ENCODE data around the gene EPB41L4A.
"Not testable (repeated sequence)": the region's sequence is repeated elsewhere in the genome, so short reads cannot be mapped to it uniquely, and the experiment has no call there.

EPB41L4A gene

DNA sequence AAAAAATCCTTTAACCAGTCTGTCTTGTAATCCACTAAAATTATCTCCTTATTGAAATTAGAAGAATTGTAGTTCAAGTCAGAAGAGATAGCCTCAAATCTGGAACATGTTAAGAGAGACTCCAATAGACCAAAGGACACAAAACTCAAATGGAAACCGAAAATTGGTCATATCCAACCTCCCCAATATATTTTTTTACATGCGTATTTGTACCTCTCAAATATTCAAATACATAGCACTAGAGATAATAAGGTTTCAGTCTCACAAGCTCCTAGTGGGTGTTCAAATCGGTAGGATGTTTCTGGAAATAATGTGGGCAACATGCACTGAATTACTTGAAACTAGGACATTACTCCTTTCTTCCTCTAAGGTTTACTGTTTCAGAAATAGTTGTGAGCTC, 33.5 kb downstream of the EPB41L4A start:
- Mint-ChIP-seq H3K9me3 (no peaks in the 10 kb centered on the region), H3K27ac (no peak overlapping the region), H3K4me1 (ENCODE audit: low read depth) (no peaks in the 10 kb centered on the region), H3K36me3 (ENCODE audit: low read depth) (no peaks in the 10 kb centered on the region), H3K4me3 (no peak overlapping the region), H3K27me3 (peaks cover 10% of the 10 kb centered on the region)
- no peak for DNase-seq

DNA sequence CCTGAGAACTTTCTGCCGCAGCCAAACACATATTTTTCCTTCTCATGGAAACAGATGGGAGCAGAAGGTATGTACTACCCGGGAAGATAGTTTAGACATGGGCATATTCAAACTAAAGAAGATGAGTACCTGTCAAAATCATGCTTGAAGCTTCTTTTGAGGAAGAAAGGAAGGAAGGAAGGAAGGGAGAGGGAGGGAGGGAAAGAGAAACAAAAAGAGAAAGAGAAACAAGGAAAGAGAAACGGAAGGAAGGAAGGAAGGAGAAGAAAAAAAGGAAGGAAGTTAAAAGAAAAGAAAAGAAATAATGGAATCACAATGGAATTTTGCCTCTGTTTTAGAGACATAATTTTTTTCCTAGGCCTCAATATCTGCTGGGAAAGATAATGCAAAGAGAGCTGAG, 34.6 kb downstream of the EPB41L4A start:
- H3K27ac Mint-ChIP-seq = no peak overlapping the region
- no peaks in the 10 kb centered on the region for H3K4me1 Mint-ChIP-seq (ENCODE audit: low read depth)
- peaks cover 4% of the 10 kb centered on the region for H3K27me3 Mint-ChIP-seq
- H3K9me3 Mint-ChIP-seq = no peaks in the 10 kb centered on the region
- DNase-seq = no peak
- no peak overlapping the region for H3K4me3 Mint-ChIP-seq
- no peaks in the 10 kb centered on the region for H3K36me3 Mint-ChIP-seq (ENCODE audit: low read depth)

DNA sequence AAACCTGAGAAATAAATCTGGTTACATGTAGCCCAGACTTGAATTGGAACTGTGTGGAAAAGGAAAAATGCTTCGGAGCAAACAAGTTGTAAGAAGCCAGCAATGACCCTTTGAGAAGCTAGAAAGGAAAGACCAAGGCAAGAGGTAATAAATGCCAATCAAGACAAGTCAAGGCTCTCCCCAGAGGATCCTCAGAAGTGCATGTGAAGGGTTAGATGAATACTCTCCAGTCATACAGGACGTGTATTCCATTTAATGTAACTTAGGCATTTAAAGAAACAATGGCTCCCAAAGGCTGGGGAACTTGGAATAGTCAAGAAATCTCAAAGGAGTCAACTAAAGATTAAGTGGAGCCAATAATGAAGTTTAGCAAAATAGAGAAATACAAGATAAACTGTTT, 36.2 kb downstream of the EPB41L4A start:
- Mint-ChIP-seq H3K36me3 (ENCODE audit: low read depth) (no peaks in the 10 kb centered on the region), H3K4me3 (no peak overlapping the region), H3K4me1 (ENCODE audit: low read depth) (no peaks in the 10 kb centered on the region), H3K27me3 (peaks cover 3% of the 10 kb centered on the region), H3K9me3 (no peaks in the 10 kb centered on the region), H3K27ac (no peak overlapping the region)
- DNase-seq = no peak

DNA sequence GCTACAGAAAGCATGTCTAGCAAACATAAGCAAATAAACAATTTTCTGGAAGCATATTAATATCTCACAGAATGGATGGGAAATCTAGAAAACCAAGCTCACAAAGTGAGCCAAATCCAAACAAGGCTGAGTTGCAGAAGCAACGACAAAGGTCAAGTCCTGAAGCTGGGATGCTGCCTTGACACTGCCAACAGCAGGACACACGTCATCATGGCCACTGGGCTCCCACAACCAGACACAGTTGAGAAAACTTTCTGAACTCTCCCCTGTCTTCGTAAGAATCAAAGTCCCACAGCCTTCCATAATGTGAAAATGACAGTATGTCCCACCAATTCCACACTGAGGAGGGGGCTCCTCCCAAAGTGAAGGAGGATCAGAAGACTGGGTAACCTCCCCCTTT, 37.6 kb downstream of the EPB41L4A start:
- Mint-ChIP-seq H3K4me3 (no peak overlapping the region), H3K27me3 (peaks cover 8% of the 10 kb centered on the region), H3K9me3 (no peaks in the 10 kb centered on the region), H3K4me1 (ENCODE audit: low read depth) (no peaks in the 10 kb centered on the region), H3K27ac (no peak overlapping the region), H3K36me3 (ENCODE audit: low read depth) (no peaks in the 10 kb centered on the region)
- DNase-seq = no peak

DNA sequence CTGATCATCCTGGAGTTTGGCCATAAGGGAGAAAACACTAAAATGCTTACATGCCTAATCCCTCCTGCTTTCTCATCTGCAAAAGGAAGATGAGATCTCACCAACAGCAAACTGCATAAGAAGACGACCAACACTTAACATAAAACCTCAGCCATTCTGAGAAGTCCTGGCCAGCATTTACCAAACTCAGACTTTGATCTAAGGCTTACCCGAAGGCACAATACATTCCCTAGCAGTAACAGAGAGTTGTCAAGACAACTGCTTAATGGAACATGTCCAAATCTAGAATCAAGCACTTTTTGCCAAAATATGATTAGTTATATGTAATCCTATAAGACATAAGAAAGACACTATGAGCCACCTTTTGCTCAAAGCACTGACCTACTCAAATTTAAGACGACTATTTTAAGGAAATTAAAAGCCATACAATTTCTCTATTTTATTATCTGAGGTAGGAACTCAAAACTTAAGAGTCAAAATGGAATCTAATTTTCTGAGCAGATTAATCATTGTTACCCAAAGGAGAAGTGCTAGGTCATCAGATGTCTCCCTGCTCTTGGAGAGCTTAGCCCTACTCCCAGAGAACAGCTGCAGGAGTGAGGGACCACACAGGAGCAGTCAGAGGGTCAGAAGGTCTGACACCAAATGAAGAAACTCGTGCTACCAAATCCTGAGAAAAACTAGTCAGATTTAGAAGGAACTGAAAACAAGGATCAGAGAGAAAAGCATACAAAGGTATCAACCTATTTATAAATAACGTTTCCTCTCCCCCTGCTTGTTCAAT, 39.3 kb downstream of the EPB41L4A start:
- no peaks in the 10 kb centered on the region for H3K9me3 Mint-ChIP-seq
- no peak overlapping the region for H3K27ac Mint-ChIP-seq
- DNase-seq = no peak
- no peaks in the 10 kb centered on the region for H3K36me3 Mint-ChIP-seq (ENCODE audit: low read depth)
- no peaks in the 10 kb centered on the region for H3K4me1 Mint-ChIP-seq (ENCODE audit: low read depth)
- H3K27me3 Mint-ChIP-seq = peaks cover 8% of the 10 kb centered on the region
- no peak overlapping the region for H3K4me3 Mint-ChIP-seq

DNA sequence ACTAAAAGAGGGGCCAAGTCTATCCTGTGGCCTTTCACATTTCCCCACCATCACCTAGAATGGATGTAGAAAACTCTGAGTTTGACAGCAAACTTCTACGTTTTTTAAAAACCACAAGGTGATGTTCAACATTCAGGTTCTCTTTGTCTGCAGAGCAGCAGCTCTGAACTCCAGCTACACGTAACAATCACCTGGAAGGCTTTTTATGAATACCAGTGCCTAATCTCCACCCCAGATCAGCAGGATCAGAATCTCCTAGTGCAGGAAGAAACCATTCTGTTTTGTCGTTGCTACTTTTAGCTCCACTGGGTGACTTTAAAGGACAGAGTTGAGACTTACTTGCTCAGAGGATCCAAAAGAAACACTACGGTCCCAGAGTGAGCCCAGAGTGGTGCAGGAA, 44.3 kb downstream of the EPB41L4A start:
- H3K27ac Mint-ChIP-seq = no peak overlapping the region
- no peaks in the 10 kb centered on the region for H3K9me3 Mint-ChIP-seq
- H3K36me3 Mint-ChIP-seq (ENCODE audit: low read depth) = no peaks in the 10 kb centered on the region
- H3K4me3 Mint-ChIP-seq = no peak overlapping the region
- no peak for DNase-seq
- peaks cover 22% of the 10 kb centered on the region for H3K27me3 Mint-ChIP-seq
- H3K4me1 Mint-ChIP-seq (ENCODE audit: low read depth) = no peaks in the 10 kb centered on the region

DNA sequence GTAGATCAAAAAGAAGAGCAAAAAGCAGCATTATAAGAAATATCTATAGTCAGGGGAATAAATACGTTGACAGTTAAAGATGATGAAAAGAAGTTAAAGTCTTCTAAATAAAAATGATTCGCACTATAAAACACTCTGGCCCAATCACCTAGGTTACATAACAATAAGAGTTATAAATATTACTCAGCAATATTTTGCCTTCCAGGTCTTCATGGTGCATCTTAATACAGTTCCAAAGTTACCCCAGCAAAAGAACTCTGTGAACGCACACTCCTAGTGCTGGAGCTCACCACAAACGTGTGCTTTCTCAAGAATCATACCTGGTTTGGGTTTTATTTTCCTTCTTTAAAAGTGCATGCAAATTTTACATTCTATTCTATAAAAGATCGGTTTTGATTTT, 44.7 kb downstream of the EPB41L4A start:
- H3K9me3 Mint-ChIP-seq = no peaks in the 10 kb centered on the region
- no peaks in the 10 kb centered on the region for H3K36me3 Mint-ChIP-seq (ENCODE audit: low read depth)
- H3K27me3 Mint-ChIP-seq = peaks cover 22% of the 10 kb centered on the region
- H3K4me3 Mint-ChIP-seq = no peak overlapping the region
- no peaks in the 10 kb centered on the region for H3K4me1 Mint-ChIP-seq (ENCODE audit: low read depth)
- H3K27ac Mint-ChIP-seq = no peak overlapping the region
- no peak for DNase-seq

DNA sequence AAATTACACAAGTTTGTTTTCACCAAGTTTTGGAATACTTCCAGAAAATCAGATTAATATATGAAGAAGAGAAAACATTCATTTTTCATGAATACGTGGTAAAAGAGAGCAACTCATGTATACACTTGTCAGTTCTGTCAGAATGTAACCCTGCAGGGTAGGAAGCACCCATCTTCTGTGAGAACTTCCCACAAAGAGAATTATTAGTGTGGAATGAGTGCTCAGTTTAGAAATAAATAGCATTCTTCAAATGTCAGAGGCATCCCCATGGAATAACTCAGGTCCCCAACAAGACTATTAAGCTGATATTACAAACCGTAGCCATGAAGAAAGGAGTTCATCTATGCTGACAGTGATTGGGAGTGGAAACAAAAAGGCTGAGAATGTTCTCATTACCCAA, 45.2 kb downstream of the EPB41L4A start:
- no peaks in the 10 kb centered on the region for H3K36me3 Mint-ChIP-seq (ENCODE audit: low read depth)
- no peak for DNase-seq
- H3K27me3 Mint-ChIP-seq = peaks cover 22% of the 10 kb centered on the region
- no peak overlapping the region for H3K4me3 Mint-ChIP-seq
- no peak overlapping the region for H3K27ac Mint-ChIP-seq
- no peaks in the 10 kb centered on the region for H3K4me1 Mint-ChIP-seq (ENCODE audit: low read depth)
- no peaks in the 10 kb centered on the region for H3K9me3 Mint-ChIP-seq

DNA sequence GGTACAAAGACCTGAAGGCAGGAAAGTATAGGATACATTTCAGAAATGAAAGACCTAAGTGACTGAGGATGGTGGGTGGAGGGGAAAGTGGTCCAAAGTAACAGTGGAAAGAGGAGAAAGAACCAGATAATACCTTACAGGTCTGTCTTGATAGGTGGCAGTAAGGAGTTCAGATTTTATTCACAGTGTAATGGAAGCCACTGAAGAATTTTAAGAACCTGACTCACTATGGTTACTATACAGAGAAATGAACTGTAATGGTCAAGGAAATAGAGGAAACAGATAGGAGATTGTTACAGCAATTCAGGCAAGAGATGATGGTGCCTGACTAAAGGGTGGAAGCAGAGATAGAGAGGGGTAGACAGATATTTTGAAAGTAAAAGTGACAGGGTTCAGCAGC, 46.5 kb downstream of the EPB41L4A start:
- H3K27me3 Mint-ChIP-seq = peaks cover 19% of the 10 kb centered on the region
- H3K4me3 Mint-ChIP-seq = no peak overlapping the region
- no peak for DNase-seq
- no peaks in the 10 kb centered on the region for H3K9me3 Mint-ChIP-seq
- no peaks in the 10 kb centered on the region for H3K36me3 Mint-ChIP-seq (ENCODE audit: low read depth)
- H3K4me1 Mint-ChIP-seq (ENCODE audit: low read depth) = no peaks in the 10 kb centered on the region
- no peak overlapping the region for H3K27ac Mint-ChIP-seq

DNA sequence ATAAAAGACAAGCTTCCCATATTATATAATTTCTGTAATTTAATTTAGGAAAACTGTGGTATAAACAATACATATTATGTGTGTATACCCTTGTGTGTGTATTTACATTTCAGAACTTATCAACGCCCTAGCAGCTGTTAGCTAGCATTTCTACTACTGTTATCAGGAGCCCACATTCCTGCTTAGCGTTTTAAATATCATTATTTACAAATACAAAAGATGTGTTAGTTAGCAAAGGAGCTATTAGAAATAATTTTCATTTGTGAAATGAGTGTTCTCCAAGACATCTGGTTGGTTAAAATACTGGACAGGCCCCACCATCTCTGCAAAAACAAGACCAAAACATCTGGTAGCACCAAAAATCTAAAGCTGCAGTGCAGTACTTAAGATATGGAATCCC, 48.0 kb downstream of the EPB41L4A start:
- DNase-seq = no peak
- Mint-ChIP-seq H3K4me3 (no peak overlapping the region), H3K27me3 (peaks cover 19% of the 10 kb centered on the region), H3K36me3 (ENCODE audit: low read depth) (no peaks in the 10 kb centered on the region), H3K4me1 (ENCODE audit: low read depth) (no peaks in the 10 kb centered on the region), H3K27ac (no peak overlapping the region), H3K9me3 (no peaks in the 10 kb centered on the region)

DNA sequence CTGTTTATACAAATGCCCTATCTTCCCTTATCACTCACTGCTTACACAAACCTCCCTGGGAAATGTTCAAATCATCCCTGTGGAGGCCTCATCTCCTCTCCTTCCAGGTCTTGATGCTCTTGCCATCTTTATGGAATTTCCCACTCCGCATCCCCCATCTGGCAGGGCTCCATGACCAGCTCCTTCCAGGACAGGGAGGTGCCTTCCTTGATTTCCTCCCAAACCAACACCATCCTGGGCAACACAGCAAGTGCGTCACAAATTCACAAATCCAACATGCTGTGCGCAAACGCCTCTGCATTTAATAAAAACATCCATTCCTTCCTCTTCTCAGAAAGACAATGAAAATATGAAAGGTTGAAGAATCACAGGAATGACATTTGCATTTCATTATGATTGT, 51.7 kb downstream of the EPB41L4A start:
- Mint-ChIP-seq H3K4me3 (no peak overlapping the region), H3K36me3 (ENCODE audit: low read depth) (no peaks in the 10 kb centered on the region), H3K4me1 (ENCODE audit: low read depth) (no peaks in the 10 kb centered on the region), H3K27ac (no peak overlapping the region), H3K27me3 (peaks cover 8% of the 10 kb centered on the region), H3K9me3 (no peaks in the 10 kb centered on the region)
- no peak for DNase-seq

DNA sequence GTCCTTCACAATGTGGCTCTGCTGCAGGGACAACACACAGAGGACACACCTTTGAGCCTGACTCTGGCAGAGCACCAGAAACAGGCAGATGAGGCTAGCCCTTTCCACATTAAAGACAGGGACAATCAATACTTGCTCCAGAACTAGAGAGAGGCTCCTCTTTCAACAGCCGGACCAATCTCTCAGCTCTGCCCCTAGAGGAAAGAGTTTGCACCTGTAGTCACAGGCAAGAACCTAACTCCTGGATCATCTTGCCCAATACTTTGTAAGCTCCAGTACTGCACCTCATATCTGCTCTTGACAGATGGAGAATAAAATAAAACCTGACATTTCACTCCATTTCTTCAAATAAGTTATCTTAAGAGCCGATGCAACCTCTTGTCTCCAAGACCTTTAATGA, 52.1 kb downstream of the EPB41L4A start:
- Mint-ChIP-seq H3K27me3 (peaks cover 7% of the 10 kb centered on the region), H3K9me3 (no peaks in the 10 kb centered on the region), H3K4me3 (no peak overlapping the region), H3K27ac (no peak overlapping the region), H3K36me3 (ENCODE audit: low read depth) (no peaks in the 10 kb centered on the region), H3K4me1 (ENCODE audit: low read depth) (no peaks in the 10 kb centered on the region)
- no peak for DNase-seq

DNA sequence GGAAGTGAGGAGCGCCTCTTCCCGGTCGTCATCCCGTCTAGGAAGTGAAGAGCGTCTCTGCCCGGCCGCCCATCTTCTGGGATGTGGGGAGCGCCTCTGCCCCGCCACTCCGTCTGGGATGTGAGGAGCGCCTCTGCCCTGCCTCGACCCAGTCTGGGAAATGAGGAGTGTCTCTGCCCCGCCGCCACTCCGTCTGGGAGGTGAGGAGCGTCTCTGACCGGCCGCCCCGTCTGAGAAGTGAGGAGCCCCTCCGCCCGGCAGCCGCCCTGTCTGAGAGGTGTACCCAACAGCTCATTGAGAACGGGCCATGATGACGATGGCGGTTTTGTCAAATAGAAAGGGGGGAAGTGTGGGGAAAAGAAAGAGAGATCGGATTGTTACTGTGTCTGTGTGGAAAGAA, 58.3 kb downstream of the EPB41L4A start:
- not testable (repeated sequence) for H3K4me1 Mint-ChIP-seq (ENCODE audit: low read depth); H3K9me3 Mint-ChIP-seq; H3K27ac Mint-ChIP-seq; DNase-seq; H3K36me3 Mint-ChIP-seq (ENCODE audit: low read depth); H3K4me3 Mint-ChIP-seq; H3K27me3 Mint-ChIP-seq

DNA sequence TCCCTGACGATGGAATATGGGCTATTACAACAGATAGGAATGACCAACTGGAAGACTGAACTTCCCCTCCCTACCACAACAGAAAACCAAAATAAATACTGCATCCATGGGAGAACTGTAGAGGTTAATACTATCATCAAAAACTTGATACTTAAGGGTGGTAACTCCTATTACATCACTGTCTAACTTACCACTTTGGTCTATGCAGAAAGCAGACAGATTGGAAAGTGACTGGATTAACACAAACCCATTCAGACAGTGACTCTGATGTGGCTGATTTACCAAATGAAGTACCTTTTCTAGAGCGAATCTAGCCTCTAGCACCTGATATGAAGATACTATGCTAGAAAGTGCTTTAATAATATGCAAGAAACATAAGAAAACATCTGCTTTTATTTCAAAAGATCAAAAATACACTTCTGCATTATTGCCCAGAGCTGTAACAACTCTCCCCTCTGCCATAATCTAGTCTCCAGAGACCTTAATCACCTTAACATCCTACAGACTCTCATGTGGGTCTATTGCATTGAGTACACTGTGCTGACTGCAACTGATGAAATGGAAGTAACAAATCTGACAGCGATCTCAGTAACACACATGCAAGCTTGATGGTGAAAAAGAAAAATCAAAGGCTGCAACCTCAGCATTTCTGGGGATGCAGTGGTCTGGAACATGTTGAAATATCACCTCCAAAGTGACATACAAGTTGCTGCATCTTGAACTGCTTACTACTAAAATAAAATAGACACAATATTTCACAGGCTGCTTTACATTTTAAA, 62.7 kb downstream of the EPB41L4A start:
- no peak for DNase-seq
- H3K36me3 Mint-ChIP-seq (ENCODE audit: low read depth) = no peaks in the 10 kb centered on the region
- H3K4me3 Mint-ChIP-seq = no peak overlapping the region
- no peak overlapping the region for H3K27ac Mint-ChIP-seq
- H3K9me3 Mint-ChIP-seq = no peaks in the 10 kb centered on the region
- H3K4me1 Mint-ChIP-seq (ENCODE audit: low read depth) = no peaks in the 10 kb centered on the region
- peaks cover 4% of the 10 kb centered on the region for H3K27me3 Mint-ChIP-seq

DNA sequence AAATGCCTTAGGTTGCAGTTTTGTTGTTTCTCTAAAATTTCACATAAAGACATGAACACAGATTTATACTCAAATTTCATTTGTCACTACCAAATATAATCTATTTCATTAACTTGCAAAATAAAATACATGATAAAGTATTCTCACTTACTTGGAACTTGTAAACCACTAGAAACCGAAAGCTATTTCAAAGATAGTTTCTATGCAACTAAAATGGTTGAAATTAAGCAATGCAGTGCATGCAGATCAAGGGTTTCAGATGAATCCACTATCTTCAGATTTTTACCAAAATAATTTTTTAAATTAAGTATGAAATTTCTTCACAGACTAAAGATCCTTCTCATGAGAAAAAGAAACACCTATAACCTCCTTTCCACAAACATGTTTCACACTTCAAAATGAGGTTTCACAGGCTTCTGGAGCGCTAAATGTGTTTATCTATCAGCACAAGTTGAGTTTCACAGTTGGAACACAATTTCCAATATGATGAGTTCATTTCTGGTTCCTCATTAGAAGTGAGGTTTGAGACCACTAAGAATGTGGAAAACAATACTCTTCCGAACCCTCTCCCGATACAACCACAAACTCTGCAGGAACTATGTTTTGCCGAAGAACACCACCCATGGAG, 63.9 kb downstream of the EPB41L4A start:
- no peak for DNase-seq
- no peaks in the 10 kb centered on the region for H3K9me3 Mint-ChIP-seq
- peaks cover 4% of the 10 kb centered on the region for H3K27me3 Mint-ChIP-seq
- H3K4me1 Mint-ChIP-seq (ENCODE audit: low read depth) = no peaks in the 10 kb centered on the region
- H3K4me3 Mint-ChIP-seq = no peak overlapping the region
- H3K27ac Mint-ChIP-seq = no peak overlapping the region
- H3K36me3 Mint-ChIP-seq (ENCODE audit: low read depth) = no peaks in the 10 kb centered on the region

Data from activated T-cell treated with anti-CD3 and anti-CD28 coated beads, Interleukin-2, amount 50 U/mL, for 24 hours (primary cell).